ENCODE measurements around the gene CGNL1.

GRCh38 chr15:57352535-57353316, 23.6 kb upstream of the CGNL1 start:
- no peak for TF ChIP-seq REST (IDR thresholded peaks at IDR 0.05; ENCODE audit: low read depth)
- no peak for TF ChIP-seq MAX (IDR thresholded peaks at IDR 0.05)
- no peak for TF ChIP-seq NFIC (IDR thresholded peaks at IDR 0.05)
